Right ventricle myocardium inferior (tissue), 1 donor: ENCODE results near the gene MTAP. TPM values are rescaled to one million over a fixed set of nuclear protein-coding genes. Genes with fewer than 3 reads are reported as not detected.

Source experiments
- ATAC-seq: fragments of 200-7000 bp; cut with Tn5 transposase; one replicate; pipeline ENCODE4 v1.9.1; 2020; ENCODE audit warnings: mild to moderate bottlenecking, moderate library complexity
- DNase-seq: peaks from one replicate; pipeline ENCODE4 v3.0.0; 2021; ENCODE audit errors: missing footprints
- intact Hi-C: fragments of 100-400 bp; cut with DNase I; formaldehyde crosslinking; loops from one replicate; pipeline ENCODE4 v1.11.0; 2022
- total RNA-seq: library from RNA; stranded (reverse); fragmentation: NEBNext Ultra II Directional; extraction: Animal tissue kit (Norgen Biotek cat#: 25700); gene quantifications from one replicate; pipeline ENCODE4 v1.2.1, GENCODE V29; 2021
- donor health status: DM: no; HTN: yes; CAD: no; lungs with severe emphysema.

The MTAP gene
- total RNA-seq, 1 donor from 2014 or later = 20.4 TPM

DNA sequence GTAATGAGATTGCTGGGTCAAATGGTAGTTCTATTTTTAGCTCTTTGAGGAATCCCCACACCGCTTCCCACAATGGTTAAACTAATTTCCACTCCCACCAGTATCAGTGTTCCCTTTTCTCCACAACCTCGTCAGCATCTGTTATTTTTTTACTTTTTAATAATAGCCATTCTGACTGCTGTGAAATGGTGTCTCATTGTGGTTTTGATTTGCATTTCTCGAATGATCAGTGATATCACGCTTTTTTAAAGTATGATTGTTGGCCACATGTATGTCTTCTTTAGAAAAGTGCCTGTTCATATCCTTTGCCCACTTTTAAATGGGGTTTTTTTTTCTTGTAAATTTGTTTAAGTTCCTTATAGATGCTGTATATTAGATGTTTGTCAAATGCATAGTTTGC is 73.5 kb downstream of the MTAP start:
- intact Hi-C loops = no loop called here
- ATAC-seq = no peak
- DNase-seq = no peak

GRCh38 chr9:21883642-21884041 is 81.2 kb downstream of the MTAP start:
- ATAC-seq (no peak), DNase-seq (no peak)
- intact Hi-C loops = no loop called here

- intact Hi-C loops = no loop called here
- ATAC-seq = no peak
- no peak for DNase-seq
Measured at GRCh38 chr9:21889673-21890072, 87.2 kb downstream of the MTAP start.

- DNase-seq (no peak), ATAC-seq (no peak)
- intact Hi-C loops = no loop called here
Measured at GRCh38 chr9:21890696-21891095, 88.3 kb downstream of the MTAP start.

- intact Hi-C loops = no loop called here
- no peak for DNase-seq
- ATAC-seq = no peak
Measured at GRCh38 chr9:21901546-21901945, 99.1 kb downstream of the MTAP start.

- no peak for DNase-seq
- no peak for ATAC-seq
- intact Hi-C loops = no loop called here
Measured at GRCh38 chr9:21902136-21902535, 99.7 kb downstream of the MTAP start.

DNA sequence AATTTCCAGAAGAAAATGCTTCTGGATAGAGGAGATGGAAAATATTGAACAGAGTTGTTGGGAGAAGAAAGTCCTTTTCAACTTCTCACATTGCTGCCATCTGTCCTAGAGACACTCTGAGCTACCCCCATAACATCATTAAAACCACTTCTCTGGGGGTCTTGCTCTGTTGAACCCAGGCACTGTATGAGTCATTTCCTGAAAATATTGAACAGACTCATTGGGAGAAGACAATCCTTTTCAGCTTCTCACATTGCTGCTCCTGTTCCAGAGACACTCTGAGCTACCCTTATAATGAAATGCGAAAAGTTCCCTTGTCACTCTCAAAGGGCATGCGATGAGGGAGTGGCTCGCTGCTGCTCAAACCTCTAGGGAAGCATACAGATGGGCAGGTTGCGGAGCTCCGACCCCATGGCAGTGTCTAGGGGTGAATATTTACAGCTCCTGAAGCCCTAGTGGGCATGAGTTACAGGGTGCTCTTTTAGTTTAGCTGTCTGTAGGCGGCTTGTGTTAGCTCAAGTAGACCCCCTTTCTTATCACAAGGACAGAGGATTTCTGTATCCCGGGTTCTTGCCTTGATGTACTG is 101.0 kb downstream of the MTAP start:
- no peak for ATAC-seq
- intact Hi-C loops = no loop called here

DNA sequence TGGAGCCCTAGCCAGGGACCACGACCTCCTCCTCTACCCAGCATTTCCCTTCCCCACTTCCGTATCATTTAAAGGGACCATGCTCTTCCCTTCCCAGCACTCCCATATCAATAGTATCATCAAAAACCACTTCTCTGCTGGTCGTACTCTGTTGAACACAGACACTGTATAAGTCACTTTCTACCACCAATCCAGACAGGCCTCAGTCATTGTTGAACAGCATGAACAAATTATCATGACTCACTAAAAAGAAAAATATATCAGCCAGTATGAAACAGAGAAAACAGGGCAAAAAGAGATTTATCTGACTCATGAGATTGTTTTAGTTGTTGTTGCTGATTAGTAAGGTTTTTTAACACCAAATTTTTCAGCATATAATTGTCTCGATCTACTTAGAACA is 101.9 kb downstream of the MTAP start:
- intact Hi-C loops = no loop called here
- ATAC-seq = no peak

More for the DNA sequence above, 101.0 kb downstream of the MTAP start:
- no peak for DNase-seq

GRCh38 chr9:21904776-21905175 is 102.3 kb downstream of the MTAP start:
- DNase-seq (no peak), ATAC-seq (no peak)
- intact Hi-C loops = no loop called here

More for the DNA sequence above, 101.9 kb downstream of the MTAP start:
- no peak for DNase-seq

- intact Hi-C loops = no loop called here
- ATAC-seq = no peak
Measured at GRCh38 chr9:21906213-21906612, 103.8 kb downstream of the MTAP start.

DNA sequence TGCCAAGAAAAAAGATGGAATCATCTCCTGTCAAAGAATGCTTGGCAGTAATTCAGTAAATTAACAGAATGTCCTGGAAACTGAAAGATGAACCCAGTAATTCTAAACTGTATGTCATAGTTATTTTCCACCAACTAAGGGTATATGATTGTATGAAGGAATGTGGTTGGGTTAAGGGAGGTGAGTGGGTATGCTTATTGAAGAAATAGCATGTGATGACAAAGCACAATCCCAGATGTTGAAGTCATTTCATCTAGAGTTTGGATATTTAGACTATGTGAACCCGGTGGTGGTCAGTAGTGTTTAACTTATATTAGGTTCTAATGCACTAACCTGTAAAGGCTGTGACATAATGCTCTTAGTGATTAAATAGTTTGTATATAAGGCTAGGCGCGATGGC is 104.4 kb downstream of the MTAP start:
- intact Hi-C loops = no loop called here
- no peak for DNase-seq
- no peak for ATAC-seq

More at GRCh38 chr9:21906213-21906612, 103.8 kb downstream of the MTAP start:
- DNase-seq = no peak

- ATAC-seq (no peak), DNase-seq (no peak)
- intact Hi-C loops = no loop called here
Measured at GRCh38 chr9:21919377-21920362, 117.2 kb downstream of the MTAP start.

DNA sequence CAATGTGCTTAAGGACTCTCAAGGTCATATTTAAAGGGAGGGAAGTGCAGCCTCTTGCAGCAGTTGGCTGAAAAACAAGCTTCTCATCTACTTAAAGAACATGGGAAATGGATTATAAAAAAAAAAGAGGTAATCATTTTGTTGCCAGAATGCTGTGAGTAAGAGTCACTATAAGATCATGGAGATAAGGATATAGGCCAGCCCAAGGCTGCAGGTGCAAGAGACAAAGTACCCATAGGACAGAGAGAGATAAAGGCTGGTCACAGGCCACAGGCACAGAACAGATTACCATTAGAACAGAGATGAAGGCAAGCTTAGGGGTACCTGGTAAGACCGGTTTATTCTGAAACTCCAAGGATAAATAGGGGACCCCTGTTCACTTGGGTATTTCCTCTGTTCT is 121.3 kb downstream of the MTAP start:
- ATAC-seq (no peak), DNase-seq (no peak)
- intact Hi-C loops = no loop called here

DNA sequence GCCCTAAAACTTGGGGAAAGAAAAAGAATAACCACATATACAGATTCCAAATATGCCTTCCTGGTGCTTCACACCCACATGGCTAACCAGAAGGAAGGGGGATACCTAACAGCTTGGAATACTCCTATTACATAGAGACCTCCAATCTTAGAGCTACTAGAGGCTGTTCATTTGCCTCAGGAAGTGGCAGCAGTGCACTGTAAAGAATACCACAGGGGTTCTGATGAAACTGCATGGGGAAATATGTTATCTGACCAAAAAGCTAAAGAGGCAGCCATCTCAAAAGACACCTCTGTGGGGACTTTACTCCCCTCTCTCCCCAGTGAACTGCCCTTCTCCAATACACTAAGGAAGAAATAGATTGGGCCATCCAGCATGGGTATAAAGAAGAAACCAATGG is 125.3 kb downstream of the MTAP start:
- intact Hi-C loops = no loop called here
- DNase-seq (no peak), ATAC-seq (no peak)

GRCh38 chr9:21931428-21931827 is 129.0 kb downstream of the MTAP start:
- DNase-seq (no peak), ATAC-seq (no peak)
- intact Hi-C loops = no loop called here

GRCh38 chr9:21933281-21933680 is 130.8 kb downstream of the MTAP start:
- ATAC-seq = no peak

DNA sequence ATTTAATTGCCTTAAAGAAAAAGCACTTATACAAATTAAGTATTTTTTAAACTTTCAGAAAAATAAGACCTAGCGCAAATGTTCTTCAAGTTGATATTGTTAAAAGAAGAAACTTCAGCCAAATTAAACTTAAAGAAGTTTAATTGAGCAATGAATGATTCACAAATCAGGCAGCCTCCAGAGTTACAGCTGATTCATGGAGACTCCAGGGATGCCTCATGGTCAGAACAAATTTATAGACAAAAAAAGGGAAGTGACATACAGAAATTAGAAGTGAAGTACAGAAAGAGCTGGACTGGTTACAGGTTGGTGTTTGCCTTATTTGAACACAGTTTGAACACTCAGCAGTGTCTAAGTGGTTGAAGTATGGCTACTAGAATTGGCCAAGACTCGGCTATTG is 131.4 kb downstream of the MTAP start:
- ATAC-seq = no peak
- intact Hi-C loops = no loop called here
- DNase-seq = no peak

More at GRCh38 chr9:21933281-21933680, 130.8 kb downstream of the MTAP start:
- intact Hi-C loops = no loop called here
- no peak for DNase-seq

- no peak for DNase-seq
- intact Hi-C loops = no loop called here
- ATAC-seq = no peak
Measured at GRCh38 chr9:21935631-21936030, 133.2 kb downstream of the MTAP start.

DNA sequence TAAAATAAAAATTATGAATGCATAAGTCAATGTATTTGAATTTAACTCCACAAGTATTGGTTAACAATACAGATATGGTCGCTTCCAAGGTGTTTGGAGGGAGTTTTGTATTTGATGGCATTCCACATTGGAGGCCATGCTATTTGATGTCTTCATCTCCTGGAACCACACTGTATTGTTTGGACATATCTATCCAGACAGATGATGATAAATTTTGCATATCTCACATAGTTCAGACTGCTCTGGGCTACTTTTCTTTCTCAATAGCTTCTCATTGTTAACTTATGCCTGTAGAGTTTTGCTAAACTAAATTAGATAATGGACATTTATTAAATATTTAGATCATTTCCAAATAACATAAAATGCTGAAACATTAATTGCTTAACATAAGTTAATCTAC is 133.7 kb downstream of the MTAP start:
- intact Hi-C loops = no loop called here
- no peak for DNase-seq
- ATAC-seq = no peak

DNA sequence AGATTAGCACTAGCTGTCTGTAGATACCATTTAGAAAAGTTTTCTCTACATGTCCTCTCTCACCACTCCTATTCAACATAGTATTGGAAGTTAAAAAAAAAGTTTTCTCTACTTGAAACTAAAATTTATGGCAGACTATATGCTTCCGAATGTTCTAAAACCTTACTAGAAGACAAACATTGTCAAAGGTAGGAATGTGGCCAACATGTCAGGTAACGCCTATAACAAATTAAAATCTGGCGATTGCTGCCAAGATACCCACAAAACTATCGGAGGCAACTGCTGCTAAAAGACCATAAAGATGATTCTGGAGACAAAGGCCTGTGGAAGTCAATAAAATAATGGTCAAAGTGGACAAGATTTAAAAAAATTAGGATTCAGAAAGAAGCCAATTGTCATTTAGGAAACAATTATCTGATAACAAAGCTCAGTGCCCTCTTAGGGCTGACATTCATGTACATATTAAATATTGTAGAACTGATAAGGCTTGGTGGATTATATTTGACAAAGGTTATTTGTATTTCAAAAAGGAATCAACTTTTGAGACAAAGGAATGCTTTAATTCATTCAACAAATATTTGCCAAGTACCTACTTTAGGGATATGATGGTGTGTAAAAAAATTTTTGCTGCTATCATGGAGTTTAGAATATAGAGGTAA is 139.0 kb downstream of the MTAP start:
- intact Hi-C loops = no loop called here
- DNase-seq (no peak), ATAC-seq (no peak)
